Stomach (tissue), 4 donors: ENCODE measurements around the gene APOO.

ENCODE experiments used
- CTCF ChIP-seq, 7 experiments: fragments of 450-650 bp in 4 of 7; fragments of 200-600 bp in 3 of 7; sonication (generic) in 3 of 7; IDR thresholded peaks; one replicate each; pipeline ENCODE4 v1.5.1; 2016 to 2019; ENCODE audit warnings: antibody characterized with exemption in 7 of 7, control low read depth in 2 of 7, mild to moderate bottlenecking in 1 of 7
- POLR2A ChIP-seq, 4 donors: fragments of 450-650 bp; IDR thresholded peaks; one replicate each; pipeline ENCODE4 v1.6.1; 2016; ENCODE audit warnings: antibody characterized with exemption in 4 of 4, control low read depth in 2 of 4, mild to moderate bottlenecking in 1 of 4, moderate library complexity in 1 of 4
- POLR2AphosphoS5 ChIP-seq, 3 donors: sonication (generic); formaldehyde crosslinking; IDR thresholded peaks; one replicate each; pipeline ENCODE4 v1.6.1; 2016; ENCODE audit warnings: antibody characterized with exemption in 3 of 3

DNA sequence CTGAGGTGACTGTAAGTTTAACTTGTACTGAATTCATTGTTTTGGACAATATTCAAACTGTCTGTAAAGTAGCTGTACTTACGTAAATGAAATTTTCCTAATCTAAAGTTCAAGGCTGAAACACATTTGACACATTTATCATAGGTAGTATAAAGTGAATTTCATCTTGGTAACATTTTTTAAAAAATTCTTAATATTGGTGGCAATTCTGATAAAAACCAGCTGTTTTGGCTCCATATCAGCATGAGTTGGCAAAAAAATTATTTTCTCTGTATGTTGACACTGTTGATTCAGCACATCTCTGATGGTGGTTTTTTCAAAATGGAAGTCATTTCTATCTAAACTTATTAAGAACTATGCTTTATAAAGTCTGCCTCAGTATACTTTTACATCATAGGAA is 31.0 kb upstream of the APOO start:
- TF ChIP-seq CTCF (IDR thresholded peaks at IDR 0.05) (no peak), POLR2A (IDR thresholded peaks at IDR 0.05) (no peak), POLR2AphosphoS5 (IDR thresholded peaks at IDR 0.05) (no peak)
